Non-pigmented ciliary epithelial cell (primary cell): ENCODE measurements around the gene DCP1B.

Experiments
- DNase-seq: peaks from one replicate; pipeline ENCODE4 v3.0.0-alpha.2; 2010; ENCODE audit warnings: low read depth

The DCP1B gene

GRCh38 chr12:1934831-1935230, 69.4 kb downstream of the DCP1B start:
- DNase-seq, result no peak

GRCh38 chr12:1934068-1934467, 70.2 kb downstream of the DCP1B start:
- DNase-seq, result no peak

- peak; percentile 4 for DNase-seq
Observed at GRCh38 chr12:1933342-1934051, 70.8 kb downstream of the DCP1B start.

- no peak for DNase-seq
Observed at GRCh38 chr12:1932264-1932777, 71.9 kb downstream of the DCP1B start.

GRCh38 chr12:1931642-1932041, 72.6 kb downstream of the DCP1B start:
- no peak for DNase-seq

- no peak for DNase-seq
Observed at GRCh38 chr12:1930803-1931597, 73.3 kb downstream of the DCP1B start.

- DNase-seq, result no peak
Observed at GRCh38 chr12:1929985-1930802, 74.1 kb downstream of the DCP1B start.

- no peak for DNase-seq
Observed at GRCh38 chr12:1929241-1929984, 74.8 kb downstream of the DCP1B start.

GRCh38 chr12:1928439-1929121, 75.7 kb downstream of the DCP1B start:
- DNase-seq, result no peak

- no peak for DNase-seq
Observed at GRCh38 chr12:1927751-1928351, 76.4 kb downstream of the DCP1B start.

GRCh38 chr12:1927051-1927680, 77.1 kb downstream of the DCP1B start:
- no peak for DNase-seq

- DNase-seq, result no peak
Observed at GRCh38 chr12:1926251-1926657, 78.0 kb downstream of the DCP1B start.

- DNase-seq, result no peak
Observed at GRCh38 chr12:1925684-1926006, 78.6 kb downstream of the DCP1B start.

- no peak for DNase-seq
Observed at GRCh38 chr12:1924996-1925683, 79.1 kb downstream of the DCP1B start.

GRCh38 chr12:1922985-1923384, 81.3 kb downstream of the DCP1B start:
- no peak for DNase-seq

- DNase-seq, result no peak
Observed at GRCh38 chr12:1922075-1922709, 82.1 kb downstream of the DCP1B start.

GRCh38 chr12:1920971-1921370, 83.3 kb downstream of the DCP1B start:
- DNase-seq, result no peak

GRCh38 chr12:1920436-1920835, 83.8 kb downstream of the DCP1B start:
- DNase-seq, result no peak

- DNase-seq, result no peak
Observed at GRCh38 chr12:1919763-1920162, 84.5 kb downstream of the DCP1B start.
